Measurements from ENCODE around the gene ZNF462. TPM values are rescaled to one million over a fixed set of nuclear protein-coding genes. Genes with fewer than 3 reads are reported as not detected.

Gene ZNF462
- total RNA-seq, 1 experiment from 2014 or later: 121 TPM

GRCh38 chr9:106880863-106881262 is 17.9 kb downstream of the ZNF462 start (continued):
- TF ChIP-seq, protein P1, sequence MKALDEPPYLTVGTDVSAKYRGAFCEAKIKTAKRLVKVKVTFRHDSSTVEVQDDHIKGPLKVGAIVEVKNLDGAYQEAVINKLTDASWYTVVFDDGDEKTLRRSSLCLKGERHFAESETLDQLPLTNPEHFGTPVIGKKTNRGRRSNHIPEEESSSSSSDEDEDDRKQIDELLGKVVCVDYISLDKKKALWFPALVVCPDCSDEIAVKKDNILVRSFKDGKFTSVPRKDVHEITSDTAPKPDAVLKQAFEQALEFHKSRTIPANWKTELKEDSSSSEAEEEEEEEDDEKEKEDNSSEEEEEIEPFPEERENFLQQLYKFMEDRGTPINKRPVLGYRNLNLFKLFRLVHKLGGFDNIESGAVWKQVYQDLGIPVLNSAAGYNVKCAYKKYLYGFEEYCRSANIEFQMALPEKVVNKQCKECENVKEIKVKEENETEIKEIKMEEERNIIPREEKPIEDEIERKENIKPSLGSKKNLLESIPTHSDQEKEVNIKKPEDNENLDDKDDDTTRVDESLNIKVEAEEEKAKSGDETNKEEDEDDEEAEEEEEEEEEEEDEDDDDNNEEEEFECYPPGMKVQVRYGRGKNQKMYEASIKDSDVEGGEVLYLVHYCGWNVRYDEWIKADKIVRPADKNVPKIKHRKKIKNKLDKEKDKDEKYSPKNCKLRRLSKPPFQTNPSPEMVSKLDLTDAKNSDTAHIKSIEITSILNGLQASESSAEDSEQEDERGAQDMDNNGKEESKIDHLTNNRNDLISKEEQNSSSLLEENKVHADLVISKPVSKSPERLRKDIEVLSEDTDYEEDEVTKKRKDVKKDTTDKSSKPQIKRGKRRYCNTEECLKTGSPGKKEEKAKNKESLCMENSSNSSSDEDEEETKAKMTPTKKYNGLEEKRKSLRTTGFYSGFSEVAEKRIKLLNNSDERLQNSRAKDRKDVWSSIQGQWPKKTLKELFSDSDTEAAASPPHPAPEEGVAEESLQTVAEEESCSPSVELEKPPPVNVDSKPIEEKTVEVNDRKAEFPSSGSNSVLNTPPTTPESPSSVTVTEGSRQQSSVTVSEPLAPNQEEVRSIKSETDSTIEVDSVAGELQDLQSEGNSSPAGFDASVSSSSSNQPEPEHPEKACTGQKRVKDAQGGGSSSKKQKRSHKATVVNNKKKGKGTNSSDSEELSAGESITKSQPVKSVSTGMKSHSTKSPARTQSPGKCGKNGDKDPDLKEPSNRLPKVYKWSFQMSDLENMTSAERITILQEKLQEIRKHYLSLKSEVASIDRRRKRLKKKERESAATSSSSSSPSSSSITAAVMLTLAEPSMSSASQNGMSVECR (CRISPR knock-in tag; IDR thresholded peaks at IDR 0.05; ENCODE audit: borderline replicate concordance): no peak
- TF ChIP-seq, protein P2, sequence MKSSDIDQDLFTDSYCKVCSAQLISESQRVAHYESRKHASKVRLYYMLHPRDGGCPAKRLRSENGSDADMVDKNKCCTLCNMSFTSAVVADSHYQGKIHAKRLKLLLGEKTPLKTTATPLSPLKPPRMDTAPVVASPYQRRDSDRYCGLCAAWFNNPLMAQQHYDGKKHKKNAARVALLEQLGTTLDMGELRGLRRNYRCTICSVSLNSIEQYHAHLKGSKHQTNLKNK (CRISPR knock-in tag; IDR thresholded peaks at IDR 0.05): no peak
- TF ChIP-seq ZNF671 (CRISPR knock-in tag; IDR thresholded peaks at IDR 0.05) (no peak), ZNF232 (CRISPR knock-in tag; IDR thresholded peaks at IDR 0.05) (no peak)

- Mint-ChIP-seq H3K4me1 (peaks cover 95% of the 10 kb centered on the region), H3K4me3 (no peak overlapping the region), H3K36me3 (peaks cover 35% of the 10 kb centered on the region), H3K9me3 (peaks cover 3% of the 10 kb centered on the region; the same call in 1 of the 2 replicates), H3K27me3 (ENCODE audit: low read depth) (no peaks in the 10 kb centered on the region), H3K27ac (no peak overlapping the region)
- DNase-seq (ENCODE audit: low spot score): no peak
- ATAC-seq: no peak
- ChIA-PET CTCF (no interaction called here), POLR2A (interaction anchor here (1.0 kb wide), 1 partner anchor 11 kb away, joined by 3 read pairs; no protein-coding TSS in a partner anchor)
- TF ChIP-seq ZNF138 (CRISPR knock-in tag; conservative IDR thresholded peaks at IDR 0.05): no peak
- no peak for TF ChIP-seq ZNF532 (CRISPR knock-in tag; IDR thresholded peaks at IDR 0.05; ENCODE audit: borderline replicate concordance)
- TF ChIP-seq CBFB (CRISPR knock-in tag; IDR thresholded peaks at IDR 0.05; ENCODE audit: low read depth): no peak
- no peak for TF ChIP-seq ATF1 (CRISPR knock-in tag; IDR thresholded peaks at IDR 0.05)
- no peak for TF ChIP-seq STAT6 (CRISPR knock-in tag; conservative IDR thresholded peaks at IDR 0.05; ENCODE audit: low read depth)
- no peak for TF ChIP-seq JUN (CRISPR knock-in tag; IDR thresholded peaks at IDR 0.05)
- no peak for TF ChIP-seq ZNF263 (CRISPR knock-in tag; IDR thresholded peaks at IDR 0.05; ENCODE audit: low read depth)
- no peak for TF ChIP-seq ZBTB21 (CRISPR knock-in tag; IDR thresholded peaks at IDR 0.05; ENCODE audit: borderline replicate concordance)
- TF ChIP-seq PRRX2 (CRISPR knock-in tag; IDR thresholded peaks at IDR 0.05): no peak
- TF ChIP-seq KAT7 (CRISPR knock-in tag; IDR thresholded peaks at IDR 0.05; ENCODE audit: borderline replicate concordance): no peak
- no peak for TF ChIP-seq ATF6 (CRISPR knock-in tag; IDR thresholded peaks at IDR 0.05)
- TF ChIP-seq, protein P3, sequence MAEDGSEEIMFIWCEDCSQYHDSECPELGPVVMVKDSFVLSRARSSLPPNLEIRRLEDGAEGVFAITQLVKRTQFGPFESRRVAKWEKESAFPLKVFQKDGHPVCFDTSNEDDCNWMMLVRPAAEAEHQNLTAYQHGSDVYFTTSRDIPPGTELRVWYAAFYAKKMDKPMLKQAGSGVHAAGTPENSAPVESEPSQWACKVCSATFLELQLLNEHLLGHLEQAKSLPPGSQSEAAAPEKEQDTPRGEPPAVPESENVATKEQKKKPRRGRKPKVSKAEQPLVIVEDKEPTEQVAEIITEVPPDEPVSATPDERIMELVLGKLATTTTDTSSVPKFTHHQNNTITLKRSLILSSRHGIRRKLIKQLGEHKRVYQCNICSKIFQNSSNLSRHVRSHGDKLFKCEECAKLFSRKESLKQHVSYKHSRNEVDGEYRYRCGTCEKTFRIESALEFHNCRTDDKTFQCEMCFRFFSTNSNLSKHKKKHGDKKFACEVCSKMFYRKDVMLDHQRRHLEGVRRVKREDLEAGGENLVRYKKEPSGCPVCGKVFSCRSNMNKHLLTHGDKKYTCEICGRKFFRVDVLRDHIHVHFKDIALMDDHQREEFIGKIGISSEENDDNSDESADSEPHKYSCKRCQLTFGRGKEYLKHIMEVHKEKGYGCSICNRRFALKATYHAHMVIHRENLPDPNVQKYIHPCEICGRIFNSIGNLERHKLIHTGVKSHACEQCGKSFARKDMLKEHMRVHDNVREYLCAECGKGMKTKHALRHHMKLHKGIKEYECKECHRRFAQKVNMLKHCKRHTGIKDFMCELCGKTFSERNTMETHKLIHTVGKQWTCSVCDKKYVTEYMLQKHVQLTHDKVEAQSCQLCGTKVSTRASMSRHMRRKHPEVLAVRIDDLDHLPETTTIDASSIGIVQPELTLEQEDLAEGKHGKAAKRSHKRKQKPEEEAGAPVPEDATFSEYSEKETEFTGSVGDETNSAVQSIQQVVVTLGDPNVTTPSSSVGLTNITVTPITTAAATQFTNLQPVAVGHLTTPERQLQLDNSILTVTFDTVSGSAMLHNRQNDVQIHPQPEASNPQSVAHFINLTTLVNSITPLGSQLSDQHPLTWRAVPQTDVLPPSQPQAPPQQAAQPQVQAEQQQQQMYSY (CRISPR knock-in tag; IDR thresholded peaks at IDR 0.05): no peak
- TF ChIP-seq, protein P4, sequence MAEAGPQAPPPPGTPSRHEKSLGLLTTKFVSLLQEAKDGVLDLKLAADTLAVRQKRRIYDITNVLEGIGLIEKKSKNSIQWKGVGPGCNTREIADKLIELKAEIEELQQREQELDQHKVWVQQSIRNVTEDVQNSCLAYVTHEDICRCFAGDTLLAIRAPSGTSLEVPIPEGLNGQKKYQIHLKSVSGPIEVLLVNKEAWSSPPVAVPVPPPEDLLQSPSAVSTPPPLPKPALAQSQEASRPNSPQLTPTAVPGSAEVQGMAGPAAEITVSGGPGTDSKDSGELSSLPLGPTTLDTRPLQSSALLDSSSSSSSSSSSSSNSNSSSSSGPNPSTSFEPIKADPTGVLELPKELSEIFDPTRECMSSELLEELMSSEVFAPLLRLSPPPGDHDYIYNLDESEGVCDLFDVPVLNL (CRISPR knock-in tag; IDR thresholded peaks at IDR 0.05; ENCODE audit: borderline replicate concordance, low read depth): no peak
These were observed 20.1 kb downstream of the ZNF462 start for GRCh38 chr9:106883030-106883429.
